AG09319 (cell line): ENCODE measurements around the gene TMEM26.

Experiments
- DNase-seq: peaks from one replicate; pipeline ENCODE4 v3.0.0-alpha.2; 2010; ENCODE audit warnings: low read depth; ENCODE audit errors: extremely low read depth
- CTCF ChIP-seq: IDR thresholded peaks from 2 replicates; pipeline ENCODE4 v1.5.1; 2011; ENCODE audit warnings: low read depth, mild to moderate bottlenecking, inconsistent platforms, low read length, moderate library complexity

The TMEM26 gene

DNA sequence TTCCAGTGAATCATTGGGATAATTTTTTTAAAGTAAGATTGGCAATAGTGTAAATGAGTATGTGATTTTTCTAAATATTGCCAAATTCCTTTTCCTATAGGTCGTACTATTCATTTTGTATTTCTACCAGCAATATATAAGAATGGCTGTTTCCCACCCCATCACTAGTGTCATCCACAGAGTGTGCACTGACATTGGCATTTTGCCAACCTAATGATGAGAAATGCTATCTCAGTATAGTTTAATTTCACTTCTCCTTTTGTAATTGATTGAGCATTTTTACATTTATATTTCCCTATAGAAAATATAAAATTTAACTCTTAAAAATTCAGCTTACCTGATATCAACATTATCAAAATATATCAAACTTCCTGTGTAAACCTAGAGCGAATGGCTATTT lies 17.6 kb upstream of the TMEM26 start:
- no peak for DNase-seq
- TF ChIP-seq CTCF, result no peak

- 0 out of 2 replicates have a peak, but pooled peaks have one; percentile 0 for TF ChIP-seq CTCF
- no peak for DNase-seq
Measured at GRCh38 chr10:61465901-61466632, 12.9 kb upstream of the TMEM26 start.

- no peak for DNase-seq
- no peak for TF ChIP-seq CTCF
Measured at GRCh38 chr10:61465171-61465496, 12.0 kb upstream of the TMEM26 start.

DNA sequence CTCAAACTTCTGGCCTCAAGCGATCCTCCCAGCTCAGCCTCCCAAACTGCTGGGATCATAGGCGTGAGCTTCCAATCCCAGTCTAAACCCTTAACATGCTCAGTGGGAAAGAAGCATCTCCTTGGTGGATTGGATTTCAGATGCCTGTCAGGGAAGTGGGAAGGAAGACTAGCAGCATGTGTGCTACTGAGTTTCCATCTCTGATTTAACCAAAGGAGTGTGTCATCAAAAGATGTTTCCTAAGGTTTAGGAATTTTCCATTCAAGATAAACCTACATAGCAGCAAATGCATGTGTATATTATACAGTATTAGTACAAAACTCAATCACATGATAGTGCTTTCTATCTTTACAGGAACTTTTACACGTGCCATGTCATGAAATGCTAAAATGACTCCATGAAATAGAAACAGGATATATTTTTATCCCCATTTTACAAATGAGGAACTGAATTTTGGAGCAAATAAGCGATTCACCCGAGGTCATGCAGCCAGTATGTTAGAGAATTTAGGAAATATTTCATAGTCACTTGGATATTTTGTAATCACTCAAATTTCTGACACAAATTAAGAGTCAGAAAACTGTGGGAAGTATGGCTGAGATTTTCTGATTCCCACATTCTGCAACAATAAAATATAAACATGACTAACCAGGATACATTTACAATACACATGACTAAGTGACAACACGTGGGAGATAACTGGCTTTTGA lies 11.4 kb upstream of the TMEM26 start:
- DNase-seq, result peak; percentile 47
- no peak for TF ChIP-seq CTCF

GRCh38 chr10:61463035-61463909 lies 10.1 kb upstream of the TMEM26 start:
- DNase-seq, result peak; percentile 87

DNA sequence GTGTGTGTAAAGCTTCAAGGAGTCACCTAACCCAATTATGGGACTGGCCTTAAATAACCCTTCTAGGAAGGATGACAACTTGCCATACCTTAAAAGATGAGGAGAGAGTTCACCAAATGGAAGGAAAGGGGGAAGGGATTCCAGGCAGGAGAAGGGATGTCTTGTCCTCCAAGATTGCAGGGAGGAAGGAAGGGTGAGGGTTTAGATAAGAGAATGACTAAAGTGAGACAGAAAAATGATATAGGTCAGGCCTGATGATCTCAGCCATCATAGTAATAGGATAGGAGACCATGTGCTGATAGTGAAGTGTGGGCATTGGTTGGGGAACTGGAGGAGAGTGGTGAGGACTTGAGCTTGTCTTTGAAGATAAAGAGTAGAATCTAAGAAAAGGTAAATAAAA lies 7.7 kb upstream of the TMEM26 start:
- TF ChIP-seq CTCF, result no peak
- no peak for DNase-seq

More at GRCh38 chr10:61463035-61463909, 10.1 kb upstream of the TMEM26 start:
- TF ChIP-seq CTCF, result no peak

- no peak for TF ChIP-seq CTCF
- no peak for DNase-seq
Measured at GRCh38 chr10:61458031-61458430, 4.8 kb upstream of the TMEM26 start.
